Neural cell (in vitro differentiated cells): ENCODE data around the gene RPS18. TPM values are rescaled to one million over a fixed set of nuclear protein-coding genes. Genes with fewer than 3 reads are reported as not detected.

Experiments used
- H2AFZ ChIP-seq: fragments of 200-600, 300-800 bp; sonication (generic), shearing (Covaris generic); 2 replicates; pipeline ENCODE4 v1.6.0; 2014; ENCODE audit warnings: low read depth, mild to moderate bottlenecking, antibody characterized with exemption, low read length, moderate library complexity
- H3F3A ChIP-seq: fragments of 200-600 bp; shearing (Covaris generic); 2 replicates; pipeline ENCODE4 v1.6.1; 2016; ENCODE audit warnings: mild to moderate bottlenecking, moderate library complexity, mixed read lengths, antibody characterized with exemption, low read length; ENCODE audit not compliant: insufficient read depth, poor library complexity, severe bottlenecking
- H3K27ac ChIP-seq: fragments of 200-600, 300-800 bp; sonication (generic), shearing (Covaris generic); 2 replicates; pipeline ENCODE4 v1.5.1; 2014; ENCODE audit warnings: mild to moderate bottlenecking, low read length, moderate library complexity
- H3K27me3 ChIP-seq: fragments of 300-800, 200-600 bp; sonication (generic), shearing (Covaris generic); 2 replicates; pipeline ENCODE4 v1.6.0; 2014; ENCODE audit warnings: mild to moderate bottlenecking, low read depth, low read length, moderate library complexity; ENCODE audit not compliant: insufficient read depth
- H3K36me3 ChIP-seq: fragments of 300-800, 200-600 bp; sonication (generic), shearing (Covaris generic); 2 replicates; pipeline ENCODE4 v1.5.1; 2014; ENCODE audit warnings: mild to moderate bottlenecking, antibody characterized with exemption, low read length, moderate library complexity; ENCODE audit not compliant: insufficient read depth
- H3K4me2 ChIP-seq: fragments of 300-800, 200-600 bp; sonication (generic), shearing (Covaris generic); 2 replicates; pipeline ENCODE4 v1.6.0; 2014; ENCODE audit warnings: mild to moderate bottlenecking, low read length
- H3K4me3 ChIP-seq: fragments of 300-800, 200-600 bp; sonication (generic), shearing (Covaris generic); 2 replicates; pipeline ENCODE4 v1.5.1; 2014; ENCODE audit warnings: mild to moderate bottlenecking, low read length, moderate library complexity
- H3K79me2 ChIP-seq: fragments of 200-600 bp; shearing (Covaris generic); replicated peaks from 2 replicates; pipeline ENCODE4 v1.6.0; 2014; ENCODE audit warnings: mild to moderate bottlenecking, low read length, moderate library complexity; ENCODE audit not compliant: insufficient read depth
- H3K9ac ChIP-seq: fragments of 300-800, 200-600 bp; sonication (generic), shearing (Covaris generic); 2 replicates; pipeline ENCODE4 v1.6.1; 2016; ENCODE audit warnings: mild to moderate bottlenecking, low read length, mixed read lengths
- H3K9me2 ChIP-seq: fragments of 200-600 bp; shearing (Covaris generic); 2 replicates; pipeline ENCODE4 v1.6.1; 2016; ENCODE audit warnings: mild to moderate bottlenecking, low read length, mixed read lengths; ENCODE audit not compliant: insufficient read depth
- H3K9me3 ChIP-seq: fragments of 200-600, 300-800 bp; sonication (generic), shearing (Covaris generic); 2 replicates; pipeline ENCODE4 v1.6.1; 2016; ENCODE audit warnings: mild to moderate bottlenecking, mixed run types, low read length, moderate library complexity, mixed read lengths
- H4K20me1 ChIP-seq: fragments of 200-600 bp; shearing (Covaris generic); 2 replicates; pipeline ENCODE4 v1.6.1; 2016; ENCODE audit warnings: mild to moderate bottlenecking, mixed run types; ENCODE audit not compliant: insufficient read depth
- EP300 ChIP-seq: fragments of 450-650 bp; conservative IDR thresholded peaks from 2 replicates; pipeline ENCODE4 v1.6.1; 2014; ENCODE audit warnings: antibody characterized with exemption, mild to moderate bottlenecking, moderate library complexity; ENCODE audit not compliant: poor library complexity, severe bottlenecking
- EZH2 ChIP-seq: fragments of 200-600, 300-800 bp; shearing (Covaris generic), sonication (generic); IDR thresholded peaks from 2 replicates; pipeline ENCODE4 v1.6.1; 2014; ENCODE audit warnings: antibody characterized with exemption, low read length, borderline replicate concordance, mild to moderate bottlenecking; ENCODE audit not compliant: insufficient read depth, poor library complexity, severe bottlenecking
- MXI1 ChIP-seq: fragments of 450-650 bp; conservative IDR thresholded peaks from 2 replicates; pipeline ENCODE4 v1.6.1; 2014; ENCODE audit warnings: antibody characterized with exemption, mild to moderate bottlenecking; ENCODE audit not compliant: poor library complexity, severe bottlenecking
- POLR2AphosphoS5 ChIP-seq: IDR thresholded peaks from 2 replicates; pipeline ENCODE4 v1.6.1; 2012
- RAD21 ChIP-seq: fragments of 450-650 bp; conservative IDR thresholded peaks from 2 replicates; pipeline ENCODE4 v1.6.1; 2014; ENCODE audit warnings: antibody characterized with exemption, mild to moderate bottlenecking, moderate library complexity
- SMC3 ChIP-seq: fragments of 450-650 bp; conservative IDR thresholded peaks from 2 replicates; pipeline ENCODE4 v1.6.1; 2014; ENCODE audit warnings: antibody characterized with exemption, mild to moderate bottlenecking, moderate library complexity; ENCODE audit not compliant: poor library complexity
- TAF1 ChIP-seq: IDR thresholded peaks from 2 replicates; pipeline ENCODE4 v1.6.1; 2012; ENCODE audit warnings: low read depth
- polyA plus RNA-seq: library from polyadenylated mRNA; depleted of rRNA; stranded (reverse); fragments of >200 nt; gene quantifications from 2 replicates; pipeline ENCODE4 v1.2.3, GENCODE V29; 2014
- TF ChIP-seq, protein P1 (sequence below): IDR thresholded peaks from 2 replicates; pipeline ENCODE4 v1.6.1; 2012; ENCODE audit warnings: borderline replicate concordance
- TF ChIP-seq, protein P2 (sequence below): fragments of 450-650 bp; IDR thresholded peaks from 2 replicates; pipeline ENCODE4 v1.5.1; 2014; ENCODE audit warnings: antibody characterized with exemption, mild to moderate bottlenecking, moderate library complexity; ENCODE audit not compliant: poor library complexity, severe bottlenecking

RPS18 gene
- polyA plus RNA-seq, 1 donor from 2014 or later: 2,078 TPM

DNA sequence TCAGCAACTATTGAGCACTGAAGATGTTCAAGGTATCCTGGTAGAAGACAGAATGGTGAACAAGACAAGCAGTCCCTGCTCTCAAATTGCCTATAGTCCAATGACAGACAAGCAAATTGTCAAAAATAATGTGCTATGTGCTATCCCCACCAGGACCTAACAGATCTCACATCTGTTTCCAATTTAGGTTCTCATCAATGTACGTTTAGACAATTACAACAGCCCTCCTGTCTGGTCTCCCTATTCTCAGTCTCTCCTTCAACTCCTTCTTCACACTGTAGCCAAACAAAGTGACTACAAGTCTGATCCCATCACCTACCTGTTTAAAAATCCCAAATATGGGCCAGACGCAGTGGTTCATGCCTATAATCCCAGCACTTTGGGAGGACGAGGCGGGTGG, 34.5 kb downstream of the RPS18 start:
- H3K27me3 ChIP-seq: no peaks in the 10 kb centered on the region
- no peak overlapping the region for H3K4me3 ChIP-seq
- no peaks in the 10 kb centered on the region for H3F3A ChIP-seq
- H3K36me3 ChIP-seq: no peaks in the 10 kb centered on the region
- H2AFZ ChIP-seq: no peak overlapping the region
- H4K20me1 ChIP-seq: no peaks in the 10 kb centered on the region
- no peak overlapping the region for H3K9ac ChIP-seq
- H3K9me3 ChIP-seq: no peaks in the 10 kb centered on the region
- peaks cover 7% of the 10 kb centered on the region for H3K79me2 ChIP-seq
- no peak for TF ChIP-seq SMC3
- TF ChIP-seq EZH2: no peak
- TF ChIP-seq, protein P1, sequence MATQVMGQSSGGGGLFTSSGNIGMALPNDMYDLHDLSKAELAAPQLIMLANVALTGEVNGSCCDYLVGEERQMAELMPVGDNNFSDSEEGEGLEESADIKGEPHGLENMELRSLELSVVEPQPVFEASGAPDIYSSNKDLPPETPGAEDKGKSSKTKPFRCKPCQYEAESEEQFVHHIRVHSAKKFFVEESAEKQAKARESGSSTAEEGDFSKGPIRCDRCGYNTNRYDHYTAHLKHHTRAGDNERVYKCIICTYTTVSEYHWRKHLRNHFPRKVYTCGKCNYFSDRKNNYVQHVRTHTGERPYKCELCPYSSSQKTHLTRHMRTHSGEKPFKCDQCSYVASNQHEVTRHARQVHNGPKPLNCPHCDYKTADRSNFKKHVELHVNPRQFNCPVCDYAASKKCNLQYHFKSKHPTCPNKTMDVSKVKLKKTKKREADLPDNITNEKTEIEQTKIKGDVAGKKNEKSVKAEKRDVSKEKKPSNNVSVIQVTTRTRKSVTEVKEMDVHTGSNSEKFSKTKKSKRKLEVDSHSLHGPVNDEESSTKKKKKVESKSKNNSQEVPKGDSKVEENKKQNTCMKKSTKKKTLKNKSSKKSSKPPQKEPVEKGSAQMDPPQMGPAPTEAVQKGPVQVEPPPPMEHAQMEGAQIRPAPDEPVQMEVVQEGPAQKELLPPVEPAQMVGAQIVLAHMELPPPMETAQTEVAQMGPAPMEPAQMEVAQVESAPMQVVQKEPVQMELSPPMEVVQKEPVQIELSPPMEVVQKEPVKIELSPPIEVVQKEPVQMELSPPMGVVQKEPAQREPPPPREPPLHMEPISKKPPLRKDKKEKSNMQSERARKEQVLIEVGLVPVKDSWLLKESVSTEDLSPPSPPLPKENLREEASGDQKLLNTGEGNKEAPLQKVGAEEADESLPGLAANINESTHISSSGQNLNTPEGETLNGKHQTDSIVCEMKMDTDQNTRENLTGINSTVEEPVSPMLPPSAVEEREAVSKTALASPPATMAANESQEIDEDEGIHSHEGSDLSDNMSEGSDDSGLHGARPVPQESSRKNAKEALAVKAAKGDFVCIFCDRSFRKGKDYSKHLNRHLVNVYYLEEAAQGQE: no peak
- no peak for TF ChIP-seq RAD21
- no peak for TF ChIP-seq MXI1
- TF ChIP-seq, protein P2, sequence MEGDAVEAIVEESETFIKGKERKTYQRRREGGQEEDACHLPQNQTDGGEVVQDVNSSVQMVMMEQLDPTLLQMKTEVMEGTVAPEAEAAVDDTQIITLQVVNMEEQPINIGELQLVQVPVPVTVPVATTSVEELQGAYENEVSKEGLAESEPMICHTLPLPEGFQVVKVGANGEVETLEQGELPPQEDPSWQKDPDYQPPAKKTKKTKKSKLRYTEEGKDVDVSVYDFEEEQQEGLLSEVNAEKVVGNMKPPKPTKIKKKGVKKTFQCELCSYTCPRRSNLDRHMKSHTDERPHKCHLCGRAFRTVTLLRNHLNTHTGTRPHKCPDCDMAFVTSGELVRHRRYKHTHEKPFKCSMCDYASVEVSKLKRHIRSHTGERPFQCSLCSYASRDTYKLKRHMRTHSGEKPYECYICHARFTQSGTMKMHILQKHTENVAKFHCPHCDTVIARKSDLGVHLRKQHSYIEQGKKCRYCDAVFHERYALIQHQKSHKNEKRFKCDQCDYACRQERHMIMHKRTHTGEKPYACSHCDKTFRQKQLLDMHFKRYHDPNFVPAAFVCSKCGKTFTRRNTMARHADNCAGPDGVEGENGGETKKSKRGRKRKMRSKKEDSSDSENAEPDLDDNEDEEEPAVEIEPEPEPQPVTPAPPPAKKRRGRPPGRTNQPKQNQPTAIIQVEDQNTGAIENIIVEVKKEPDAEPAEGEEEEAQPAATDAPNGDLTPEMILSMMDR: no peak
- TF ChIP-seq EP300: no peak
- no peak for TF ChIP-seq POLR2AphosphoS5
- no peak for TF ChIP-seq TAF1
- H3K4me2 ChIP-seq: no peak overlapping the region
- H3K27ac ChIP-seq: no peak overlapping the region
- H3K9me2 ChIP-seq: no peaks in the 10 kb centered on the region

DNA sequence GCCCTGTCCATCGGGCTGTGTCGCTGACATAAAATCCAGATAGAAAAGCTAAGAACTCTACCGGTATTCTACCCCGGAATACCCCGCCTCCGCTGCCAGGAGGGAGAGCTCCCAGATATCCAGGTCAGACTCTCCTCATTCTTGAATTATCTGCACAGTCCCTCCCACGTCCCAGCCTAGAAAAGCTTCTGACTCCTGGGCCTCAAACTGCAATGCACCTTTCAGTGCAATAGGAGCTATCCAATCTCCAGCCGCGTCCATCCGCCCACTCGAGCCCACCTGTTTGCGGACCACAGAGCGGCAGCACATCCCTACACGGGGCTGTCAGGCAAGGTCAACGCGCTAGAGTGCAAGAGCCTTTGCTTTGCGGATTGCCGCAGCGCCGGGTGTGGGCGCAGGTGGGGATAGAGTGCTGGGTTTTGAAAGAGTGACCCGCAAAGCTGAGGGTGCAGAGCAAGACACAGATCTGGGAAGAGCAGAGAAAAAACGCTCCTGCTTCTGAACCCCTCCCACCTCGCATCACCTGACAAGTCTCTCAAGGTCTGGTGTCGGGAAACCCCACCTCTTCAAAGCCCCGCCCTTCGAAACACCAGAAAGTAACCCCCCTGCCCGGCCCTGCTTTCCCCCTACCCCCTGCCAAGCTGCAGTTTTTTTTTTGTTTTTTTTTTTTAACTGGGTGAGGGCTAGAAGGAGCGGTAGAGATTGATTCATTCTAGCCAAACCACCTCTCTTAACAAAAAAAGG, 40.7 kb downstream of the RPS18 start:
- Histone ChIP-seq H3K4me3 (peak overlapping the region; percentile 68), H3K4me2 (peak overlapping the region; percentile 68), H3K9me3 (no peaks in the 10 kb centered on the region), H3K27ac (peak overlapping the region; percentile 31), H3K9ac (peak overlapping the region; percentile 52), H2AFZ (peak overlapping the region; percentile 45), H3F3A (no peaks in the 10 kb centered on the region), H3K27me3 (peaks cover 25% of the 10 kb centered on the region), H3K79me2 (no peaks in the 10 kb centered on the region), H4K20me1 (no peaks in the 10 kb centered on the region), H3K9me2 (no peaks in the 10 kb centered on the region), H3K36me3 (no peaks in the 10 kb centered on the region)
- TF ChIP-seq TAF1: no peak
- TF ChIP-seq, protein P2: peak; percentile 39
